Epithelial cell of proximal tubule (primary cell): ENCODE data around the gene MBNL3. TPM values are rescaled to one million over a fixed set of nuclear protein-coding genes. Genes with fewer than 3 reads are reported as not detected.
"Not testable (repeated sequence)": the region's sequence is repeated elsewhere in the genome, so short reads cannot be mapped to it uniquely, and the experiment has no call there.

Experiments
- DNase-seq: peaks from one replicate; pipeline ENCODE4 v3.0.0-alpha.2; 2011; ENCODE audit warnings: low read depth
- H3K4me3 ChIP-seq: 2 replicates; pipeline ENCODE4 v1.5.1; 2011; ENCODE audit warnings: low read depth, mild to moderate bottlenecking, low read length
- CTCF ChIP-seq: conservative IDR thresholded peaks from 2 replicates; pipeline ENCODE4 v1.5.1; 2012; ENCODE audit warnings: low read depth, mild to moderate bottlenecking, low read length
- total RNA-seq: library from RNA; depleted of rRNA; stranded (reverse); fragments of >200 nt; gene quantifications from 2 replicates; pipeline ENCODE4 v1.2.3, GENCODE V29; 2015

Gene MBNL3
- total RNA-seq, 1 donor from 2014 or later, result 8.4 TPM

DNA sequence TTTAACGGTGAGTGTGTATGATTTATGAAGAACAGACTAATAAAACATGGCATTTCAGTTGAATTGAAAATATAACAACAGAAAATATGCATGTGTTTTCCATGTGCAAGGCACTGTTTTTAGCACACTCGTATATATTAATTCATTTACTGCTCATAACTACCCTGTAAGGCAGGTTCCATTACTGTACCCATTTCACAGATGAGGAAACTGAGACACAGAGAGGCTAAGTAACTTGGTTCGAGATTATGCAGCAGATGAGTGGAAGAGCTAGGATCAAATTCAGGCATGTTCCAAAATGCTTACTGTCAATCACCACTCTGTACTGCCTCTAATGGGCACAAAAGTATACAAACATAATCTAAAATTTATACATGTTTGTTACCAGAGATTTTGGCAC lies 20.4 kb downstream of the MBNL3 start:
- no peak overlapping the region for H3K4me3 ChIP-seq
- no peak for DNase-seq
- TF ChIP-seq CTCF, result no peak

DNA sequence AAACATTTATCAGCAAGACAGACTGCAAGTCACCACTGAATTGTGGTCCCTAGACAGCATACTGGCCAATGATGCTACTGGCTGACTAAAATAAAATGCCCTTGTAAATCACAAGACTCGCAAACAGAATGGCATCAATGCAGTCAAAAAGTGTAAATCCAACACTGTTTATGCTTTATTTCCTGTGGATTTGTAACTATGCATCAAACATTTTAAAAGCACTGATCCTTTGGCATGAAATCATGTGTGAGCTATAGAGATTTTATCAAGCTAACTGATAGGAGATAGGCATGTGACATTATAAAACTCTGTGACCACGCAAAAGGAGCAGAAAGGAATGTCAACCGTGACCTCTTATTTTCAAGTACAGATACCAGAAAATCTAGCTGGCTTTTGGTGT lies 20.8 kb downstream of the MBNL3 start:
- TF ChIP-seq CTCF, result no peak
- DNase-seq, result no peak

DNA sequence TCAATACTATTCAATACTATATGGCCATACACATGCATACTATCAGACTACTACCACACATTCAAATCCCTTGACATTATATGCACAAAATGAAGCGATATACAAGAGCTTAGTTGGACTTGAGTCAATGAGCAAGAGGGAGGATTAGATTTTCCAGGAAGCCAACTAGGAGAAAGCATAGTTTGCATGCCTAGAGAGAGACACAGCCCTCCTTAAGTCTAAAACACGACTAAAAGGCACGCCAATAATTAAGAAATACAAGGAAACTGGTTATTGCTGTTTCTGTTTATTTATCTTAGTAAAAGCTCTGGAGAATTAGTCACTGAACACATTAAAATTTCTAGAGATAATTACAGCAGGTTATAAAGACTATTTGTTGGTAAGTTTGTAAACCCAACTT lies 21.8 kb downstream of the MBNL3 start:
- H3K4me3 ChIP-seq, result no peak overlapping the region
- DNase-seq, result no peak
- no peak for TF ChIP-seq CTCF

More for the DNA sequence above, 20.8 kb downstream of the MBNL3 start:
- H3K4me3 ChIP-seq, result no peak overlapping the region

- no peak overlapping the region for H3K4me3 ChIP-seq
- DNase-seq, result no peak
These were observed 25.4 kb downstream of the MBNL3 start for GRCh38 chrX:132463411-132463810.

DNA sequence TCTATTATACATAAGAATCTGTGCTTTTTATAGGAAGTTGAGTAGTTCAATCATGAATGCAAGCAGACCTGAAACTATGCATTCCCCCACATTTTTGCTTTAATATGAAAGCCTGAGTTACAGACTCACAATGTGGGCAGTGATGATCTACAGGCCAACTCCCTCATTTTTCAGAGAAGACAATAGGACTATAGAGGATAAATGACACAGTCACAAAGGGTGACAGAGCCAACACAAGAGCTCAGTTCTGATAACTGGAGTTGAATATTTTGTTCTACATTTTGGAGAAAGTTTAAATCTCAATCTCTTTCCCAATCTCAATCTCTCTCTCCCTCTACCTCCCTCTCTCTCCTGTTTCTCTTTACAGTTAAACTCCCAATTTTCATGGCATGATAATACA lies 27.0 kb downstream of the MBNL3 start:
- DNase-seq, result no peak
- TF ChIP-seq CTCF, result no peak
- H3K4me3 ChIP-seq, result no peak overlapping the region

More at GRCh38 chrX:132463411-132463810, 25.4 kb downstream of the MBNL3 start:
- TF ChIP-seq CTCF, result peak; percentile 50

GRCh38 chrX:132452911-132453550 lies 35.8 kb downstream of the MBNL3 start:
- no peak overlapping the region for H3K4me3 ChIP-seq
- DNase-seq, result no peak
- TF ChIP-seq CTCF, result no peak

- H3K4me3 ChIP-seq, DNase-seq: not testable (repeated sequence)
These were observed 42.9 kb downstream of the MBNL3 start for GRCh38 chrX:132445909-132446308.
